Upper lobe of left lung (tissue), 6 donors: ENCODE data around the gene ATXN7L2. TPM values are rescaled to one million over a fixed set of nuclear protein-coding genes. Genes with fewer than 3 reads are reported as not detected.

ENCODE experiments used
- ATAC-seq, 2 donors: fragments of 200-7000 bp; cut with Tn5 transposase; one replicate each; pipeline ENCODE4 v1.9.1; 2022; ENCODE audit warnings: mild to moderate bottlenecking in 2 of 2, moderate library complexity in 2 of 2; ENCODE audit not compliant: low FRiP score in 2 of 2
- DNase-seq, 2 donors: peaks; one replicate each; pipeline ENCODE4 v3.0.0-alpha.2; 2019 to 2020
- H3K27ac ChIP-seq, 4 donors: fragments of 200-600 bp; sonication (generic); one replicate each; pipeline ENCODE4 v1.5.1; 2016 to 2019
- H3K27me3 ChIP-seq, 4 donors: fragments of 200-600 bp; sonication (generic); one replicate each; pipeline ENCODE4 v1.5.1; 2017 to 2019
- H3K36me3 ChIP-seq, 4 donors: fragments of 200-600 bp; sonication (generic); one replicate each; pipeline ENCODE4 v1.5.1; 2016 to 2019
- H3K4me1 ChIP-seq, 4 donors: fragments of 200-600 bp; sonication (generic); one replicate each; pipeline ENCODE4 v1.5.1; 2018 to 2019
- H3K4me3 ChIP-seq, 4 donors: fragments of 200-600 bp; sonication (generic); one replicate each; pipeline ENCODE4 v1.5.1; 2017 to 2019; ENCODE audit warnings: mild to moderate bottlenecking in 2 of 4, moderate library complexity in 1 of 4
- H3K9me3 ChIP-seq, 4 donors: fragments of 200-600 bp; sonication (generic); one replicate each; pipeline ENCODE4 v1.5.1; 2018 to 2019
- EP300 ChIP-seq, 4 donors: sonication (generic); formaldehyde crosslinking; IDR thresholded peaks; one replicate each; pipeline ENCODE4 v1.5.1; 2017; ENCODE audit warnings: antibody characterized with exemption in 4 of 4, control low read depth in 2 of 4
- POLR2A ChIP-seq, 4 donors: fragments of 450-650 bp; IDR thresholded peaks; one replicate each; pipeline ENCODE4 v1.5.1; 2016 to 2017; ENCODE audit warnings: antibody characterized with exemption in 4 of 4, mild to moderate bottlenecking in 2 of 4
- POLR2AphosphoS5 ChIP-seq, 2 donors: sonication (generic); formaldehyde crosslinking; IDR thresholded peaks; one replicate each; pipeline ENCODE4 v1.5.1; 2017; ENCODE audit warnings: antibody characterized with exemption in 2 of 2
- WGBS, 2 donors: methylation state at CpG; one replicate each; pipeline ENCODE4 v1.1.5; 2017 to 2018; 5-methylcytosine and 5-hydroxymethylcytosine counted together
- total RNA-seq, 6 donors: library from RNA; depleted of rRNA in 4 of 6; stranded (reverse); fragments of >200 nt in 4 of 6; gene quantifications; one replicate each; pipeline versions ENCODE4 v1.1.0 to v1.2.1, GENCODE V29; 2016 to 2021
- TF ChIP-seq, protein P1 (sequence below), 6 experiments: fragments of 450-650 bp in 4 of 6; fragments of 200-600 bp in 2 of 6; sonication (generic) in 2 of 6; IDR thresholded peaks; one replicate each; pipeline ENCODE4 v1.5.1; 2016 to 2019; ENCODE audit warnings: antibody characterized with exemption in 6 of 6
- donor health status: DM: no; HTN: no; CAD: no; lungs with moderate emphysema.
- donor health status: DM: no; HTN: yes; CAD: no; lungs with severe emphysema.

The ATXN7L2 gene
- total RNA-seq, 6 donors from 2014 or later = 2.3 to 19.9 (median 5.3) TPM

DNA sequence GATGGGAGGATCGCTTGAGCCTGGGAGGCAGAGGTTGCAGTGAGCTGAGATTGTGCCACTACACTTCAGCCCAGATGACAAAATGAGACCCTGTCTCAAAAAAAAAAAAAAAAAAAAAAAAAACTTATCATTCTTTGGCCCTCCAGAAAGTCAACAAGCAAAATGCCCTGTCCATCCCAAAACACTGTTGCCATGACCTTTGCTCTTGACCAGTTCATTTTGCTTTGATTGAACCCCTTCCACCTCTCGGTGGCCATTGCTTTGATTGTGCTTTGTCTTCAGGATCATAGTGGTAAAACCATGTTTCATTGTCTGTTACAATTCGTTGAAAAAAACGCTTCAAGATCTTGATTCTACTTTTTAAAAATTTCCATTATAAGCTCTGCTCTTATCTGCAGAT lies 25.9 kb upstream of the ATXN7L2 start:
- 86 to 87% methylated on average over 4 of the region's 4 CpGs for WGBS, 2 donors
- DNase-seq (no peak), ATAC-seq (no peak)
- Histone ChIP-seq H3K27ac (no peak overlapping the region), H3K36me3 (no peaks in the 10 kb centered on the region), H3K4me3 (no peak overlapping the region), H3K9me3 (peaks cover 0 to 10% (median 0%) of the 10 kb centered on the region in 4 donors), H3K27me3 (no peaks in the 10 kb centered on the region), H3K4me1 (no peaks in the 10 kb centered on the region)
- TF ChIP-seq POLR2AphosphoS5 (IDR thresholded peaks at IDR 0.05) (no peak), POLR2A (IDR thresholded peaks at IDR 0.05) (no peak), EP300 (IDR thresholded peaks at IDR 0.05) (no peak)
- TF ChIP-seq, protein P1, sequence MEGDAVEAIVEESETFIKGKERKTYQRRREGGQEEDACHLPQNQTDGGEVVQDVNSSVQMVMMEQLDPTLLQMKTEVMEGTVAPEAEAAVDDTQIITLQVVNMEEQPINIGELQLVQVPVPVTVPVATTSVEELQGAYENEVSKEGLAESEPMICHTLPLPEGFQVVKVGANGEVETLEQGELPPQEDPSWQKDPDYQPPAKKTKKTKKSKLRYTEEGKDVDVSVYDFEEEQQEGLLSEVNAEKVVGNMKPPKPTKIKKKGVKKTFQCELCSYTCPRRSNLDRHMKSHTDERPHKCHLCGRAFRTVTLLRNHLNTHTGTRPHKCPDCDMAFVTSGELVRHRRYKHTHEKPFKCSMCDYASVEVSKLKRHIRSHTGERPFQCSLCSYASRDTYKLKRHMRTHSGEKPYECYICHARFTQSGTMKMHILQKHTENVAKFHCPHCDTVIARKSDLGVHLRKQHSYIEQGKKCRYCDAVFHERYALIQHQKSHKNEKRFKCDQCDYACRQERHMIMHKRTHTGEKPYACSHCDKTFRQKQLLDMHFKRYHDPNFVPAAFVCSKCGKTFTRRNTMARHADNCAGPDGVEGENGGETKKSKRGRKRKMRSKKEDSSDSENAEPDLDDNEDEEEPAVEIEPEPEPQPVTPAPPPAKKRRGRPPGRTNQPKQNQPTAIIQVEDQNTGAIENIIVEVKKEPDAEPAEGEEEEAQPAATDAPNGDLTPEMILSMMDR (IDR thresholded peaks at IDR 0.05) = no peak

DNA sequence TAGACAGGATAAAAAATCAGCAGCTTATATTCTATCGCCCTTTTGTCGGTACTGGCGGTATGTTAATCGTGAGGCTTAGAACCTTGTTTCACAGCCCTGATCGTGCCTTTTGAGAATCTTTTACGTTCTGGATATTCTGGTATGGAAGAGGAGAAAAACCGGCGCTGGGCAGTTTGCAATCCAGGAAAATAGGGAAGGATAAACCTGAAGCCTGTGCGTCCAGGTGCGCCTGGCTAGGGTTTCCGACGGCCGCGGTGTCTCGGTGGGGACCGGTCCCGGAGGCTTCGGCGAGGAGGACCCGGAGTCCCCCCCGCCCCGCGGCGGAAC lies 17.6 kb upstream of the ATXN7L2 start:
- H3K27me3 ChIP-seq = peaks cover 0 to 25% (median 12%) of the 10 kb centered on the region in 4 donors
- no peaks in the 10 kb centered on the region for H3K9me3 ChIP-seq
- H3K36me3 ChIP-seq = no peaks in the 10 kb centered on the region
- TF ChIP-seq, protein P1 (IDR thresholded peaks at IDR 0.05) = no peak
- no peak for TF ChIP-seq POLR2A (IDR thresholded peaks at IDR 0.05)
- no peak for TF ChIP-seq EP300 (IDR thresholded peaks at IDR 0.05)
- no peak for TF ChIP-seq POLR2AphosphoS5 (IDR thresholded peaks at IDR 0.05)
- ATAC-seq (no peak), DNase-seq (no peak)
- WGBS, 2 donors = 7 to 12% methylated on average over 16 to 17 of the region's 24 CpGs
- H3K4me3 ChIP-seq = peak overlapping the region; percentile 47 to 79 (median 62)
- peak overlapping the region in 1 of 4 donors; percentile 60 for H3K27ac ChIP-seq
- peaks cover 11 to 14% (median 12%) of the 10 kb centered on the region in 4 donors for H3K4me1 ChIP-seq

DNA sequence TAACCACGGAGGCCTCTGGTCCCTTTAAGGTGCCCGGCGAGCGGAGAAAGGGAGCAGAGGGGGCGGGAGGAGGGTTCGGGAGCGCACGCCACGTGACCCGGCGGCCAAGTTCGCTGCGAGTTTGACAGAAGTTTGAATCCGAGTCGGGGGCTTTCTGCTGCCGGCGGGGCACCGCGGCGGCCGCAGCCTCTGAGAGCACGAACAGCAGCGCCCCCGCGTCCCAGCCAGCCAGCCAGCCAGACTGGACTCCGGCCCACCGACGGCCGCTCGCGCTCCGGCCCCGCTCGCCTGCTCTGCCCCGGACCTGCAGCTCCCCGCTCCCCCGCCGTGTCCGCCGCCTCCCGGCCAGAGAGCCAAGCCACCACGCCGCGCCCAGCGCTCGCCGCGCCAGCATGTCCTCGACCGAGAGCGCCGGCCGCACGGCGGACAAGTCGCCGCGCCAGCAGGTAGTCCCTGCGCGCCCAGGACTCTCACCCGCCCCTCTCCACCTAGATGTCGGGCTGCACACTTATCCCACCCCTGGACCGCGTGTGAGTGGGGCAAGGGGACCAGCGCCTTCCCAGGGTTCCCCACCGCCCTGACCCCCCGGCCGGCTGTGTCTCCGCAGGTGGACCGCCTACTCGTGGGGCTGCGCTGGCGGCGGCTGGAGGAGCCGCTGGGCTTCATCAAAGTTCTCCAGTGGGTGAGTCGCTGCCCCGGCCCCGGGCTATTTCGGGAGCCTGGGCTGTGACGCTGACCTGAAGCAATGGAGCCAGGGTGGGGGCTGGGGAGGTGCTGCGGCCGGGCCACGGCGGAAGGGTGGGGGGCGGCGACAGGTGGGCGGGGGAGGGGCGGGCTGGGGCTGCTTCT lies 17.0 kb upstream of the ATXN7L2 start, which contains the start of gene SYPL2:
SYPL2 (plus strand) TSS at position 95 of the 849 bp plus-strand sequence; CDS start at position 393, 298 bp downstream.
- 1 to 2% methylated on average over 41 to 70 of the region's 88 CpGs for WGBS, 2 donors
- ATAC-seq (peak; percentile 77 to 90), DNase-seq (peak; percentile 32 to 90)
- peaks cover 0 to 25% (median 12%) of the 10 kb centered on the region in 4 donors for H3K27me3 ChIP-seq
- H3K4me3 ChIP-seq = peak within 1 kb of the TSS; percentile 47 to 79 (median 62)
- peaks cover 11 to 14% (median 12%) of the 10 kb centered on the region in 4 donors for H3K4me1 ChIP-seq
- H3K36me3 ChIP-seq = no peaks in the 10 kb centered on the region
- peak within 1 kb of the TSS in 1 of 4 donors; percentile 60 for H3K27ac ChIP-seq
- no peak for TF ChIP-seq EP300 (IDR thresholded peaks at IDR 0.05)
- no peak for TF ChIP-seq POLR2AphosphoS5 (IDR thresholded peaks at IDR 0.05)
- TF ChIP-seq, protein P1 (IDR thresholded peaks at IDR 0.05) = peak in 1 of 6 experiments; percentile 24
- no peaks in the 10 kb centered on the region for H3K9me3 ChIP-seq

DNA sequence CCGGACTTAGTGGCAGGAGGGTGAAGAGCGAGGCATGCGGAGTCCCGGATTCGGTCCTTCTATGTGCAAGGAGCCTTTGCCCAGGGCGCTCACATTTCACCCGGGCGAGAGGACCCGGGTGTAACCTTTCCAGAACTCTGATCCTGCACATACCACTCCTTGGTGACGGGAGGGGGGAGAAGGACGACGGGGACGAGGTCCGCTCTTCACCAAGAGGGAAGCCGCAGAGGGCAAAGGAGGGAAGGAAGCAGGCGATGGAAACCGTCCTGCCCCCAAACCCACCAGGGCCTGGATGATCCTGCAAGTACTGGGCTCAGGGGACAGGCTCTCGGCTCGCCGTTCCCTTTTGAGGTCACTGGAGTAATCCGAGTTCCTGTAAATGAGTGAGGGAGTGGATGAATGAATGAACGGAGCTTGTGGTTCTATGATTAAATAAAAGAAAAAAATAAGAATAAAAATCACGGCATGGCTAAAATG lies 16.4 kb upstream of the ATXN7L2 start:
- TF ChIP-seq POLR2A (IDR thresholded peaks at IDR 0.05) = no peak
- no peak for TF ChIP-seq EP300 (IDR thresholded peaks at IDR 0.05)
- TF ChIP-seq POLR2AphosphoS5 (IDR thresholded peaks at IDR 0.05) = no peak
- TF ChIP-seq, protein P1 (IDR thresholded peaks at IDR 0.05) = no peak
- peaks cover 0 to 25% (median 12%) of the 10 kb centered on the region in 4 donors for H3K27me3 ChIP-seq
- peaks cover 11 to 14% (median 12%) of the 10 kb centered on the region in 4 donors for H3K4me1 ChIP-seq
- no peaks in the 10 kb centered on the region for H3K36me3 ChIP-seq
- DNase-seq = no peak
- no peak overlapping the region for H3K27ac ChIP-seq
- H3K9me3 ChIP-seq = no peaks in the 10 kb centered on the region
- peak in 1 of 2 donors; percentile 2 for ATAC-seq
- 13 to 16% methylated on average over 21 to 23 of the region's 23 CpGs for WGBS, 2 donors
- H3K4me3 ChIP-seq = peak overlapping the region in 3 of 4 donors; percentile 55 to 79 (median 68)
